Heart right ventricle (tissue), 16 donors: ENCODE measurements around the gene TEX12. TPM values are rescaled to one million over a fixed set of nuclear protein-coding genes. Genes with fewer than 3 reads are reported as not detected.
"Not testable (repeated sequence)": the region's sequence is repeated elsewhere in the genome, so short reads cannot be mapped to it uniquely, and the experiment has no call there.

Source experiments
- ATAC-seq, 8 donors: fragments of 200-7000 bp; cut with Tn5 transposase; one replicate each; pipeline ENCODE4 v1.9.1; 2020; ENCODE audit warnings: mild to moderate bottlenecking in 8 of 8, moderate library complexity in 8 of 8, moderate number of reproducible peaks in 1 of 8
- DNase-seq, 2 donors: peaks; one replicate each; pipeline ENCODE4 v3.0.0-alpha.2; 2020
- H3K27ac ChIP-seq, 10 donors: fragments of 200-600 bp; sonication (generic) in 2 of 10; one replicate each; pipeline versions ENCODE4 v1.5.0 to v1.8.0; 2020 to 2022; ENCODE audit warnings: mild to moderate bottlenecking in 3 of 10
- H3K27me3 ChIP-seq, 7 donors: fragments of 200-600 bp; one replicate each; pipeline ENCODE4 v1.8.0; 2021 to 2022; ENCODE audit warnings: mild to moderate bottlenecking in 2 of 7
- H3K36me3 ChIP-seq, 9 donors: fragments of 200-600 bp; sonication (generic) in 1 of 9; one replicate each; pipeline versions ENCODE4 v1.5.0 to v1.8.0; 2020 to 2022; ENCODE audit warnings: mild to moderate bottlenecking in 2 of 9
- H3K4me1 ChIP-seq, 9 donors: fragments of 200-600 bp; sonication (generic) in 1 of 9; one replicate each; pipeline versions ENCODE4 v1.5.0 to v1.8.0; 2020 to 2022; ENCODE audit warnings: mild to moderate bottlenecking in 4 of 9
- H3K4me3 ChIP-seq, 10 donors: fragments of 200-600 bp; sonication (generic) in 2 of 10; one replicate each; pipeline versions ENCODE4 v1.5.0 to v1.8.0; 2020 to 2022; ENCODE audit warnings: mild to moderate bottlenecking in 7 of 10, moderate library complexity in 2 of 10
- H3K9me3 ChIP-seq, 11 donors: fragments of 200-600 bp in 10 of 11; sonication (generic) in 2 of 11; one replicate each; pipeline versions ENCODE4 v1.5.0 to v1.8.0; 2013 to 2022; ENCODE audit warnings: mild to moderate bottlenecking in 2 of 11, control low read depth in 1 of 11, moderate library complexity in 1 of 11
- CTCF ChIP-seq, 9 donors: fragments of 200-600 bp; sonication (generic) in 2 of 9; IDR thresholded peaks; one replicate each; pipeline versions ENCODE4 v1.5.0 to v1.8.0; 2021 to 2022; ENCODE audit warnings: antibody characterized with exemption in 9 of 9, mild to moderate bottlenecking in 5 of 9, moderate library complexity in 1 of 9
- WGBS, 2 donors: extraction: QIAGEN DNeasy Blood & Tissue Kit; methylation state at CpG; one replicate each; pipeline ENCODE4 v1.1.7; 2013; ENCODE audit warnings: inconsistent platforms in 1 of 2; 5-methylcytosine and 5-hydroxymethylcytosine counted together
- intact Hi-C, 10 donors: fragments of 100-400 bp; cut with DNase I; formaldehyde crosslinking; loops; one replicate each; pipeline versions ENCODE4 v1.11.1 to v1.14.2; 2022
- polyA plus RNA-seq, 2 donors: library from polyadenylated mRNA; stranded (reverse); fragments of 200-250 nt; gene quantifications; one replicate each; pipeline ENCODE4 v1.2.3, GENCODE V29; 2013
- total RNA-seq, 10 donors: library from RNA; stranded (reverse); fragmentation: NEBNext Ultra II Directional in 3 of 10; extraction: Animal tissue kit (Norgen Biotek cat#: 25700) in 3 of 10; gene quantifications; one replicate each; pipeline versions ENCODE4 v1.2.1 to v1.2.4, GENCODE V29; 2021 to 2023
- donor health status: Arrhythmogenic right ventricular cardiomyopathy.
- donor health status: ischemic (EF 13 %, LVEDD 7.1; RV severe dilation, severe dysfunction).
- donor health status: healthy with polysubstance abuse.
- donor health status: DM: no; HTN: yes; CAD: no.
- donor health status: DM: no; HTN: no; CAD: no.
- donor health status: ischemic (EF 25% LVEDD 6.9; RV normal size, moderate dysfunction).
- donor health status: ischemic (EF 25% LVEDD 5.7; RV mildly dilated, moderate dysfunction).
- donor health status: healthy.
- donor health status: DM: yes; HTN: yes; CAD: no.
- donor health status: Ischemic cardiomyopathy.
- donor health status: ischemic (EF 35%, LVEDD 5.7; RV mildly dilated, moderate dysfunction).
- donor health status: nonischemic (EF 11% LVEDD 7.7; RV severe dilation, severe dysfunction).
- donor health status: DM: yes; HTN: yes; CAD: no.
- donor health status: PGD.
- donor health status: ischemic (EF 29% LVEDD 5.4; RV normal size, mild dysfunction).
- donor health status: nonischemic (EF 23%, LVEDD 6.1; RV moderate dilation, normal function).

Gene TEX12
- total and polyA plus RNA-seq, 12 donors, result 0.06 to 1.6 (median 0.49) TPM; not detected in 9

DNA sequence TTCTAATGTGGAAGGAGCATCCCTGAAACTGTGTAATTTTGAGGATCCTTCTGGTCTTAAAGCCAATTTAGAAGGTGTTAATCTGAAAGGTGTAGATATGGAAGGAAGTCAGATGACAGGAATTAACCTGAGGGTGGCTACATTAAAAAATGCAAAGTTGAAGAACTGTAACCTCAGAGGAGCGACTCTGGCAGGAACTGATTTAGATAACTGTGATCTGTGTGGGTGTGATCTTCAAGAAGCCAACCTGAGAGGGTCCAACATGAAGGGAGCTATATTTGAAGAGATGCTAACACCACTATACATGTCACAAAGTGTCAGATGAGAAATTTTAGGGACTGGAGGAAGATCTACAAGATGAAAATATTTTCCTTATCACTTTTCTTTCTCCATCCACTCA, 15.7 kb downstream of the TEX12 start:
- ATAC-seq (no peak), DNase-seq (no peak)
- Histone ChIP-seq H3K27ac (no peak overlapping the region), H3K9me3 (no peaks in the 10 kb centered on the region), H3K4me1 (peaks cover 0 to 31% (median 5%) of the 10 kb centered on the region in 9 donors), H3K27me3 (no peaks in the 10 kb centered on the region), H3K4me3 (no peak overlapping the region), H3K36me3 (no peaks in the 10 kb centered on the region)
- 63 to 70% methylated on average over 1 of the region's 1 CpG for WGBS, 2 donors
- intact Hi-C loops, result no loop called here
- TF ChIP-seq CTCF (IDR thresholded peaks at IDR 0.05), result no peak

GRCh38 chr11:112185883-112186282, 18.7 kb downstream of the TEX12 start:
- DNase-seq, result no peak

DNA sequence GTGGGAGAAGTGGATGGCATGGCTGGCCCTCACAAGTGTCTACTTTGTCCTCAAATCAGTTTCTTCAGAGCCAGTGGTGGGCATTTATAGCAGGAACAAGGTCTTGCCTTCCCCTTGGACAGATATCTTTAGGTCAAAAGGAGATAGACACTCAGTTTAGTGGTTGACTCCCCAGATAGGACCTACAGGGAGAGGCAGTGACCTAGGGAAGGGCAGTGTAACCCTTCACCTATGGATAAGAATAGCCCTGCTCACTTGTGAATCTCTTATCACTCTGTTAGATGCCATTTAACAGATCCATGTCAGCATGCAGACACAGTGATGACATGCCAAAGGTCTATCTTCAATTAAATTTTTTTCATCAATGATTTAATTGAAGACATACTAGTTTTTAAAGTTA, 19.1 kb downstream of the TEX12 start:
- intact Hi-C loops, result no loop called here
- Histone ChIP-seq H3K9me3 (no peaks in the 10 kb centered on the region), H3K27ac (peak overlapping the region; percentile 41 to 86 (median 80)), H3K4me1 (peaks cover 0 to 28% (median 0%) of the 10 kb centered on the region in 9 donors), H3K4me3 (no peak overlapping the region), H3K36me3 (no peaks in the 10 kb centered on the region), H3K27me3 (no peaks in the 10 kb centered on the region)
- no peak for DNase-seq
- TF ChIP-seq CTCF (IDR thresholded peaks at IDR 0.05), result no peak
- peak in 6 of 8 donors; percentile 29 to 66 (median 47) for ATAC-seq

More at GRCh38 chr11:112185883-112186282, 18.7 kb downstream of the TEX12 start:
- H3K9me3 ChIP-seq, result no peaks in the 10 kb centered on the region
- ATAC-seq, result peak; percentile 34 to 88 (median 73)
- H3K27ac ChIP-seq, result peak overlapping the region; percentile 41 to 86 (median 80)
- H3K4me1 ChIP-seq, result peaks cover 0 to 28% (median 0%) of the 10 kb centered on the region in 9 donors
- TF ChIP-seq CTCF (IDR thresholded peaks at IDR 0.05), result no peak
- intact Hi-C loops, result no loop called here
- H3K36me3 ChIP-seq, result no peaks in the 10 kb centered on the region
- H3K4me3 ChIP-seq, result no peak overlapping the region
- H3K27me3 ChIP-seq, result no peaks in the 10 kb centered on the region

DNA sequence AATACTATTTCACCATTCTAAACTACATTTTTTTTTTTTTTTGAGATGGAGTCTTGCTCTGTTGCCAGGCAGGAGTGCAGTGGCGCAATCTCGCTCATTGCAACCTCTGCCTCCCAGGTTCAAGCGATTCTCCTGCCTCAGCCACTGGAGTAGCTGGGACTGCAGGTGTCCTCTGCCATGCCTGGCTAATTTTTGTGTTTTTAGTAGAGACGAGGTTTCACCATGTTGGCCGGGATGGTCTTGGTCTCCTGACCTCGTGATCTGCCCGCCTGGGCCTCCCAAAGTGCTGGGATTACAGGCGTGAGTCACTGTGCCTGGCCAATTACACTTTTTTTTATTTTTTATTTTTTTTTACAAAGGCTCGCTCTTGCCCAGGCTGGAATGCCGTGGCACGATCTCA, 27.9 kb downstream of the TEX12 start:
- H3K4me1 ChIP-seq, H3K4me3 ChIP-seq, H3K27ac ChIP-seq, intact Hi-C loops, H3K9me3 ChIP-seq, DNase-seq, ATAC-seq, H3K27me3 ChIP-seq: not testable (repeated sequence)
- 82 to 84% methylated on average over 11 of the region's 11 CpGs for WGBS, 2 donors
- H3K36me3 ChIP-seq, result peaks cover 0 to 43% (median 0%) of the 10 kb centered on the region in 9 donors

GRCh38 chr11:112195951-112196351, 28.8 kb downstream of the TEX12 start:
- Histone ChIP-seq H3K4me1 (peaks cover 0 to 9% (median 0%) of the 10 kb centered on the region in 9 donors), H3K9me3 (no peaks in the 10 kb centered on the region), H3K27ac (no peak overlapping the region), H3K4me3 (no peak overlapping the region), H3K36me3 (peaks cover 0 to 50% (median 0%) of the 10 kb centered on the region in 9 donors), H3K27me3 (no peaks in the 10 kb centered on the region)
- intact Hi-C loops, result no loop called here
- no peak for TF ChIP-seq CTCF (IDR thresholded peaks at IDR 0.05)
- ATAC-seq, result no peak
- WGBS, 2 donors, result 46 to 62% methylated on average over 2 of the region's 2 CpGs
- no peak for DNase-seq
